Activated CD8-positive, alpha-beta memory T cell treated with anti-CD3 and anti-CD28 coated beads for 36 hours (primary cell): ENCODE results near the gene RBM19. TPM values are rescaled to one million over a fixed set of nuclear protein-coding genes. Genes with fewer than 3 reads are reported as not detected.
"Not testable (repeated sequence)": the region's sequence is repeated elsewhere in the genome, so short reads cannot be mapped to it uniquely, and the experiment has no call there.

ENCODE experiments used
- CTCF ChIA-PET: fragments of 350-600 bp; sonication (Branson Sonifier 250); formaldehyde crosslinking; loops from one replicate; lab custom pipeline; 2021; ENCODE audit warnings: antibody characterized with exemption; lab: Charles Lee
- POLR2A ChIA-PET: fragments of 350-600 bp; sonication (Branson Sonifier 250); formaldehyde crosslinking; loops from one replicate; lab custom pipeline; 2021; ENCODE audit warnings: antibody characterized with exemption; lab: Charles Lee
- total RNA-seq, 2 experiments: library from RNA; stranded (reverse); gene quantifications; one replicate each; pipeline ENCODE4 v1.2.3, GENCODE V29; 2021

RBM19 gene
- total RNA-seq, 2 experiments from 2014 or later: 98.0 to 103 TPM

GRCh38 chr12:113914806-113915205, 51.3 kb downstream of the RBM19 start:
- ChIA-PET CTCF (no interaction called here), POLR2A (no interaction called here)

GRCh38 chr12:113914176-113914575, 51.9 kb downstream of the RBM19 start:
- ChIA-PET CTCF (no interaction called here), POLR2A (no interaction called here)

GRCh38 chr12:113912760-113913329, 53.3 kb downstream of the RBM19 start:
- ChIA-PET POLR2A (no interaction called here), CTCF (no interaction called here)

GRCh38 chr12:113911971-113912759, 54.0 kb downstream of the RBM19 start:
- CTCF ChIA-PET: no interaction called here
- POLR2A ChIA-PET: no interaction called here

GRCh38 chr12:113910751-113911272, 55.3 kb downstream of the RBM19 start:
- ChIA-PET CTCF (no interaction called here), POLR2A (no interaction called here)

- ChIA-PET CTCF (no interaction called here), POLR2A (no interaction called here)
Observed at GRCh38 chr12:113909776-113910420, 56.2 kb downstream of the RBM19 start.

GRCh38 chr12:113908584-113909100, 57.5 kb downstream of the RBM19 start:
- ChIA-PET CTCF (no interaction called here), POLR2A (no interaction called here)

GRCh38 chr12:113907446-113908180, 58.5 kb downstream of the RBM19 start:
- ChIA-PET POLR2A (no interaction called here), CTCF (interaction anchor here (1.3 kb wide), 1 partner anchor 10 kb away, joined by 3 read pairs; no protein-coding TSS in a partner anchor)

GRCh38 chr12:113906411-113907200, 59.5 kb downstream of the RBM19 start:
- POLR2A ChIA-PET: no interaction called here
- CTCF ChIA-PET: interaction anchor here (1.3 kb wide), 1 partner anchor 11 kb away, joined by 3 read pairs; no protein-coding TSS in a partner anchor

- ChIA-PET POLR2A (no interaction called here), CTCF (no interaction called here)
Observed at GRCh38 chr12:113905829-113906228, 60.3 kb downstream of the RBM19 start.

GRCh38 chr12:113903381-113903863, 62.7 kb downstream of the RBM19 start:
- ChIA-PET CTCF (interaction anchor here (0.6 kb wide), 1 partner anchor 162 kb away, joined by 6 read pairs; no protein-coding TSS in a partner anchor), POLR2A (no interaction called here)

GRCh38 chr12:113901319-113901718, 64.8 kb downstream of the RBM19 start:
- POLR2A ChIA-PET, CTCF ChIA-PET: not testable (repeated sequence)

GRCh38 chr12:113900716-113901115, 65.4 kb downstream of the RBM19 start:
- ChIA-PET CTCF (no interaction called here), POLR2A (no interaction called here)

GRCh38 chr12:113899561-113900471, 66.3 kb downstream of the RBM19 start:
- ChIA-PET POLR2A (no interaction called here), CTCF (no interaction called here)

- CTCF ChIA-PET: no interaction called here
- POLR2A ChIA-PET: no interaction called here
Observed at GRCh38 chr12:113899042-113899560, 67.0 kb downstream of the RBM19 start.

GRCh38 chr12:113898466-113898865, 67.7 kb downstream of the RBM19 start:
- POLR2A ChIA-PET: no interaction called here
- CTCF ChIA-PET: no interaction called here

- CTCF ChIA-PET: no interaction called here
- POLR2A ChIA-PET: no interaction called here
Observed at GRCh38 chr12:113897406-113897805, 68.7 kb downstream of the RBM19 start.
